SK-N-SH treated with all-trans-retinoic acid at 6 μM for 48 hours (cell line): ENCODE data around the gene SLC26A2.

Experiments
- ARNTL ChIP-seq: fragments of 450-650 bp; formaldehyde crosslinking; IDR thresholded peaks from 2 replicates; pipeline ENCODE4 v1.5.0; 2020; ENCODE audit warnings: low read depth, mild to moderate bottlenecking, moderate library complexity, borderline replicate concordance
- PPARA ChIP-seq: fragments of 250-450 bp; sonication (Bioruptor Pico); IDR thresholded peaks from 2 replicates; pipeline ENCODE4 v1.5.0; 2020; ENCODE audit warnings: mild to moderate bottlenecking, borderline replicate concordance
- TF ChIP-seq, protein P1 (sequence below): fragments of 250-450 bp; sonication (Bioruptor Pico); IDR thresholded peaks from 2 replicates; pipeline ENCODE4 v1.8.0; 2020; ENCODE audit warnings: mild to moderate bottlenecking, moderate library complexity, borderline replicate concordance

DNA sequence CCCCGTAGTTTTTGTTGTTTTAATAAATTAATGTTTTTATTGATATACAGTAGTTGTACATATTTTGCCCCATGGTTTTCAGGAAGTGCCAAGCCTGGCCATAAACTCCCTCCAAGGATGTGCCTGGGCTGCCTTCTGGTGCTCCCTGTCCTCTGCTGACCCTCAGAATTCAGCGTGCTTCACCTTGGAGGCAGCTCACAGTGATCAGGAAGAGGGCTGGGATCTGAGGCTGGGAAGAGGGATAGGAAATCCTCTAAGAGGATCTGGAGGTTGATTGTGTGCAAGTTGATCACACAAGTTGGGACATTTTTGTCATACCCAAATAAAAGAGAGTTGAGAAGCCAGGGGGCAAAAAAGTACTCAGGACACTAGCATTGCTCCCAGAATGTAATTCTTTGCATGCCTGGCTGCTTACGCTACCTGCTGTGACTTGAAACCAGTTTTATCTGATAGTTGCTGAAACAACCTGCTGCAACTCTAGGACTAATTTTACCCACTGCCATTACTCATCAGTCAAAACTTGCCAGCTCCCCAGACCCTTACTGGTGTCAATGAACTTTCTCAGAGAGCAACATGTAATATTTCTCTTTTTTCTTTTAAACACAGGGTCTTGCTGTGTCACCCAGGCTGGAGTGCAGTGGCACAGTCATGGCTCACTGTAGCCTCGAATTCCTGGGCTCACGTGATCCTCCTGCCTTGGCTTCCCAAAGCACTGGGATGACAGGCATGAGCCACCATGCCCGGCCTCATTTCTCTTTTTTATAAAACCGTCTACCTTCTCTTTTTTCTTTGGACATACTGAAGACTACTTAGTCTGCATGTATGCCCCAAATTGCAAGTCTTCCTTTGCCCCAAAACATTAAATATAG is 44.9 kb upstream of the SLC26A2 start:
- TF ChIP-seq, protein P1, sequence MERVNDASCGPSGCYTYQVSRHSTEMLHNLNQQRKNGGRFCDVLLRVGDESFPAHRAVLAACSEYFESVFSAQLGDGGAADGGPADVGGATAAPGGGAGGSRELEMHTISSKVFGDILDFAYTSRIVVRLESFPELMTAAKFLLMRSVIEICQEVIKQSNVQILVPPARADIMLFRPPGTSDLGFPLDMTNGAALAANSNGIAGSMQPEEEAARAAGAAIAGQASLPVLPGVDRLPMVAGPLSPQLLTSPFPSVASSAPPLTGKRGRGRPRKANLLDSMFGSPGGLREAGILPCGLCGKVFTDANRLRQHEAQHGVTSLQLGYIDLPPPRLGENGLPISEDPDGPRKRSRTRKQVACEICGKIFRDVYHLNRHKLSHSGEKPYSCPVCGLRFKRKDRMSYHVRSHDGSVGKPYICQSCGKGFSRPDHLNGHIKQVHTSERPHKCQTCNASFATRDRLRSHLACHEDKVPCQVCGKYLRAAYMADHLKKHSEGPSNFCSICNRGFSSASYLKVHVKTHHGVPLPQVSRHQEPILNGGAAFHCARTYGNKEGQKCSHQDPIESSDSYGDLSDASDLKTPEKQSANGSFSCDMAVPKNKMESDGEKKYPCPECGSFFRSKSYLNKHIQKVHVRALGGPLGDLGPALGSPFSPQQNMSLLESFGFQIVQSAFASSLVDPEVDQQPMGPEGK (CRISPR knock-in tag) = no peak
- TF ChIP-seq ARNTL (CRISPR knock-in tag) = no peak
- TF ChIP-seq PPARA (CRISPR knock-in tag) = no peak
